HS-5 (cell line): Measurements from ENCODE around the gene PCDH9.

ENCODE experiments used
- DNase-seq: peaks from one replicate; pipeline ENCODE4 v3.0.0-alpha.2; 2012; ENCODE audit warnings: low read depth

The PCDH9 gene

DNA sequence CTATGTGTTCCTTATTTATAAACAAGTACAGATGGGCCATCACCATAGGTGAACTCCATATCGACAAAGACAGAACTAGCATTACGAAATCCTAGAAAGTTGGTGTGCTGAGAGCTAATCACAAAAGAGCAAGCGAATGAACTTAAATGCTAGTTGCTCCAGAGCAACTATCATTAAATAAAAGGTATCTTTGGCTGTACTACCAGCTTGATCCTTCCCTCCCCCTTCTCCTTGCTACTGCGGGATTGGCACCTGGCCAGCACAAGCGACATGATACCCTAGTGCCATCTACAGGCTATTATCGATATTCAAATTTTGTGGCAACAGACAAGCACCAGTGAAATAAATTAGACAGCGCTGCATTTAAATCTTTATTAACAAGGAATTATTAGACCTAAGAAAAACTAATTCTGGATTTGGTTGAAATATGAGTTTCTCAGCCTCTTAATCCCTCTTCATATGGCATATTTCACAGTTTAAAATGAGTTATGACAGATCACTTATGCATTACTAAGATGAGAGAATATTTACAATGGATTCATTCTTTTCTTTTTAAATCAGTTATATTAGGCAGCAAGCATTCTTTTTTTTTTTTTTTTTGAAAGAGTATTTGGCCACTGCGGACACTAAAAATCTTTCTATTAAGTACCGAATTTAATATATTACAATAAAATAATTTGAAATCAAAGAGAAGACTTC lies 5.8 kb downstream of the PCDH9 start:
- no peak for DNase-seq

DNA sequence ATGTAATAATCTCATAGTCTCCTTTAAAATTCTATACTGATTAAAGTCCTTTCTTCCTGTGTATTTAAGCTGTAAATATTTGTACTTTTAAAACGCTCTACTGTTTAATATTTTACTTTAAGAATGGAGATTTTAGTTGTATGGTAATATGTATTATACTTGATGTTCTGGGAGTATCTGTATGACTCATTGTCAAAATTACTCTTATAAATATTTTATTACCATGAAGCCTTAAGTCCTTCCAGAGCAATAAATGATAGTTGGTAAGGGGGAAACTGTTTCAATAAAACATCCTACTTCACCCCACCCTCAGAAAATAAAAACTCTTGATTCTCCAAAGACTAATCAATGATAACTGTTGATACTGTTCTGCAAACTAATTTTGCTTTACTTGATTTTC lies 6.4 kb downstream of the PCDH9 start:
- DNase-seq, result no peak

- no peak for DNase-seq
Measured at GRCh38 chr13:67223024-67223423, 7.1 kb downstream of the PCDH9 start.

DNA sequence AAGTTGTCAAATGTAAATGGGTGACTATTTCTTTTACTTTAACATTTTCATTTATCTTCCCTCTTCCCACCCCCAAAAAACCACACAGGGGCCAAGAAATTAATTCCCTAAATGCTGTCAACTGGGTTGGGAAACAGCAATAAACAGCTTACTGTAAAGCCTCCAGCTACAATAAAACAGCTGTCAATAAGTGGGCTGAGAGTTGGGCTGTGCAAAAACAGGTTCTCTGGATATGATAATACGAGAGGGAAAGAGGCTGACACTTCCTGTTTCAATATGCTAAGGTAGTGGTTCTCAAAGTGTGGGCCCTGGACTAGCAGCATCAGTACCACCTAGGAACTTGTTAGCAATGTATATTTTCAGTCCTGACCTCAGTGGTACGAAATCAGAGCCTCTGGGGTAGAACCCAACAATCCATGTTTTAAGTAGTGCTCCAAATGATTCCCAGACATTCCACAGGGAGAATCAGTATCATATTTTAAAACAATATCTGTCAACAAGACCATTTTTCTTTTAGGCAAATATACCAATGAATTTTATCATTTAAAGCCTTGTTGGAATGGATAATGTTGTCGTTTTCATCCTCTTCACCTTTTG lies 8.4 kb downstream of the PCDH9 start:
- no peak for DNase-seq

DNA sequence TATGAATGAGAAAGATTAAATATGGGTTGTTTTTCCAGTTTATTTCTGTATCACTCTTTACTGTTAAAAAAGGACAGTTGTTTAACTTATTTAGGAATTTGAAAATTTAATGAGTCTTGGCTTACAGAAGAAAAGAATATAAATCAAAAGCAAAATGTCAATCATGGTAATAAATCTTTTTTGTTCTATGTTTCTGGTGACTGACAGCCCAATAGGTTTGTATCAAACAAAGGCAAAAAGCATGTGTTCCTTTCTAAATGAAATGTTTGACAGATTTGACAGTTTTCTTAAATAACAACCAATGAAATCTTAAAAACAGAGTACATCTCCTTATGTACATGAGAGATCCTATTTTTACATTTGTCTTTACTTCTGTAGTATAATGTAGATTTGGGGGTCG lies 11.0 kb downstream of the PCDH9 start:
- DNase-seq, result no peak

DNA sequence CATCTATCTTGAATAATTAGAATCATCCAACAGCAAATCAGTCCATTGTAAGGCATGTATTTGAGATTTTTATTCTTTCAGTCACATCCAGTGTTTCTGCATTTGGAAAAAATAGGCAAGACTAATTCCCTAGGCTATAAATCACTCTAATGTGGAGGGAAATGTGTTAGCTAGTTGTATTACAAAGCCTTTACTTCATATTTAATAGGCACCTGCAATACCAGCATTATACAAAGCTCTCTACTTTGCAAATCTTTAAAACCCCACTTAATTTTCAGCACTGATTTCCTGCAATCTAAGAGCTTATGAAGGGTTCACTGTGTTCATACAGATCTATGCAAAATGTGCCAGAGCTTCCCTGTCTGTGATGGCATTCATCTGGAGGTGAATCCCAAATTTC lies 12.3 kb downstream of the PCDH9 start:
- no peak for DNase-seq

GRCh38 chr13:67216864-67217263 lies 13.3 kb downstream of the PCDH9 start:
- DNase-seq, result no peak

DNA sequence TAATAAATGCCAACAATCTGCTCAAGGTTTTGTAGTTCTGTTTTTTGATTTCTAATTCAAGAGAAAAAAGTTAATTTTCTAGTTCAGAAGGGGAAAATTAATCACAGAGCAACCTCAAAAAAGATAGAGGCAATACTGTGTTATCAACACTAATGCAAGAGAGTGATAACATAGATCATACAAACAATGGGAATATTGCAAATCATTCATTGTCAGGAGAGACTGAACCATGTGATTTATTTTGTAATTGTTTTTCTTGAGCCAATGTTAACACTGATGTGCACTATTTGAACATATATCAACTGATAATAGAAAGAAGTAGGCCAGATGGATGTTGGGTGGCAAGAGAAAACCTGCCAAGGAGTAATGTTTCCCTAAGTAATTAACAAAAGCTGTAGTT lies 19.9 kb downstream of the PCDH9 start:
- no peak for DNase-seq

- no peak for DNase-seq
Measured at GRCh38 chr13:67208552-67208951, 21.6 kb downstream of the PCDH9 start.

- no peak for DNase-seq
Measured at GRCh38 chr13:67204764-67205163, 25.4 kb downstream of the PCDH9 start.

- DNase-seq, result no peak
Measured at GRCh38 chr13:67200605-67201004, 29.5 kb downstream of the PCDH9 start.

GRCh38 chr13:67200183-67200582 lies 30.0 kb downstream of the PCDH9 start:
- no peak for DNase-seq

DNA sequence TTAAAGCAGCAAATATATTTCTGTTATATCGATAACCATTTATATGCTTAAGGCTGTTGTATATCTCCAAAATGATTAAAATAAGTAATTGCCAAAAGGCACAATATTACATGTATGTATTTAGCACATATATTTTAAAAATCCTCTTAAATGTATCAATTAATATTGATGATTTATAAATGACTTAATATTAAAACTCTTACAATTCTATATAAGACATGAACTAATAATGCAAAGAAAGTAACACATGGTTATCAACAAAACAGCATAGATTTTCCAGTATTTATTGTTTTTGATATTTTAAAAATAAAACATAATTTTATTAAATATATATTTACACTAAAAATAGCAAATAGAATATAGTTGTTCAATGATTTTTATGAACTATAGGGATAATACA lies 32.4 kb downstream of the PCDH9 start:
- DNase-seq, result no peak

DNA sequence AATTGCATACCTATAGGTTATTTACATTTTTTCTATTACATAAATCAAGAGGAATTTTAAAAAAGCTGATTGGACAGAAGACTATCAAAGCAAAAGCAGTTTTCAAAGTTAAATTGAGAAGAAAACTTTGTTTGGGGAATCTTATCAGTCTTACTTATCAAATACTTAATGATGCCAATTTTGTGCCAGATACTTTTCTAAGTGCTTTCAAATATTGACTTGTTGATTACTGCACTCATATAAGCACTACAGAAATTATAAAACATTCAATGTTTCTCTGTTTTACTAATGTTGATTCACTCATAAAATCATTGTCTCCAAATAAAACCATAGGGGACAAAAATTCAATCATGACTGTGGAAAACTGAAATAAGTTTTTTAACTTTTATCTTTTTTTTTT lies 36.2 kb downstream of the PCDH9 start:
- DNase-seq, result no peak

GRCh38 chr13:67192751-67193150 lies 37.4 kb downstream of the PCDH9 start:
- no peak for DNase-seq

DNA sequence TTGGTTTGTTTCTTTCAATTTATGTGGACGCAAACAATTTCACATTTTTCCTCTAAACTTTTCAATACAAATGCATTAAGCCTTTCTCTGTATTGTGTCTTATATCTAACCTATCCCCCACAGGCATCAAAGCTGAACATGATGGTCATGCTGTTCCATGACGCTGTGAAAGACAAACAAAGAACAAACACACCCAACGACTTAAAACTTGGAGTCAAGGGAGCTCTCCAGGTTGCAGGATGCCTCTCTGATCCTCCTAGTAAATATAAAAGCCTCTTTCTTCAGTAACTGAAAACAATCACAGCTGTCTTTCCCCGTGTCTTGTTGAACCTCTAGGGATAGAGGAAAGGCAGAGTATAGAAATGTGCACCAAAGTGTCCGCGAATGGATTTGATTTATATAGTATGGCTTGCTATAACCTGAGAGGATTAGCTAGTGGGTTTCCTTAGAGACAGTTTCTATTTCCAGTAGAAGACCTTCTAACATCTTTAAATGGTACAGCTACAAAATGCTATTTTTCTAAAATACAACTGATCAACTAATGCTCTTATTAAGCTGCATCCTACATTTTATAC lies 43.1 kb downstream of the PCDH9 start:
- DNase-seq, result no peak

DNA sequence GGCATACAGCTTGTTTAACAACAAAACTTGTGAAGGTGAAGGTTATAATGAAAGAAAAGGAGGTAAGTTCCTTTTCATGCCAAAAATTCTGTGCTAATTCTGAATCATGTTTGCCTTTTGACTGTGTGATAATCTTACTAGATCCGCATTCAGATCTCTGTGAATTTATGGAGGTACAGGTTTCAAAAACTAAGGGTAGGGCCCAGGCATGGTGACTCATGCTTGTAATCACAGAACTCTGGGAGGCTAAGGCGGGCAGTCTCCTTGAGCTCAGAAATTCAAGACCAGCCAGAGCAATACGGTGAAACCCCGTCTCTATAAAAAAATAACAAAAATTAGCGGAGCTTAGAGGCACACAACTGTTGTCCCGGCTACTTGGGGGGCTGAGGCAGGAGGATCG lies 45.9 kb downstream of the PCDH9 start:
- DNase-seq, result no peak

DNA sequence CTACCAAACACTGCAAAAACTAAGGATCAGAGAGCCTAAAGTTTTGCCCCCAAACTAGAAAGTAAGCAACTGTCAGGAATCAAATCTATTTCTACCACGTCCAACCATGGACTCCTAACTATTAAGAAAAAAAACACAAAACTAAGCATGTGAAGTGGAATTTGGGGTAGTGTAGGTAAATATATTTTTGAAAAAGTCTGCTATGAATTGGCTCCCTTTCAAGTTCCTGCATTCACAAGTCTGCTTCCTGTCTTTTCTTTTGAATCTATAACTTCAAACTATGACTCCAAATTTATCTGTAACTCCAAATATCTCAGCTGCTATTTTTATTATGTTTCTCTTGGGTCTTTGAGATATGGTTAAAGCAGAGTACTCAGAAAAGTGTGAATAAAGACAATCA lies 47.0 kb downstream of the PCDH9 start:
- DNase-seq, result no peak

GRCh38 chr13:67175836-67176459 lies 54.2 kb downstream of the PCDH9 start:
- no peak for DNase-seq

DNA sequence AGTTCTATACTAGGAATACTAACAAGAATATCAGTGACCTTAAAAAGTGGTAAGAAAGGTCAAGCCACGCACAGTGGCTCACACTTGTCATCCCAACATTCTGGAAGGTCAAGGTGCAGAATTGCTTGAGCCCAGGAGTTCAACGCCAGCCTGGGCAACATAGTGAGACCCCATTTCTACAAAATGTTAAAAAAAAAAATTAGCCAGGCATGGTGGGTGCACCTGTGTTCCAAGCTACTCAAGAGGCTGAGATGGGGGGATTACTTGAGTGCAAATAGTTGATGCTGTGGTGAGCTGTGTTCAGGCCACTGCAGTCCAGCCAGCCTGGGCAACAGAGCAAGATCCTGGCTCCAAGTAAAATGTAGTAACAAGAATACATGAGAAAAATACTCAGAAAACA lies 61.8 kb downstream of the PCDH9 start:
- DNase-seq, result no peak

GRCh38 chr13:67167420-67167819 lies 62.7 kb downstream of the PCDH9 start:
- DNase-seq, result no peak

GRCh38 chr13:67161176-67161575 lies 69.0 kb downstream of the PCDH9 start:
- no peak for DNase-seq

DNA sequence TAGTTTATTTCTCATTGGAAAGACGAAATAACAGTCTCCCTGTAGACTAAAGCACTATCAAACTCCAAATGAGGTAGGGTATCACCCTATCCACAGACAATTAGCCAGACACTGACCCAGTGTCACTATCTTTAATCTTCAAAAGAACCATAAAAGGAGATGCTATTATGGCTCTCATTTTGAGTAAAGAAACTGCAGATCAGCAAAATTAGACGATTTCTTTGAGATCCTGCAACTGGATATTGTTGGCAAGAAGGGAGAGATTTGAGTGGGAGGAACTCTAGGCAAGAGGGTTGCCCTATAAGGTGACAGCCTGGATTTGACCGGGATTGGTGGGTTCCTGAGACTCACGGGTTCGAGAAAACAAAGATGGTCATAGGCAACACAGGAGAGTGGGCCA lies 71.2 kb downstream of the PCDH9 start:
- no peak for DNase-seq

- no peak for DNase-seq
Measured at GRCh38 chr13:67156723-67157060, 73.4 kb downstream of the PCDH9 start.
